ENCODE results near the gene ZBED5. TPM values are rescaled to one million over a fixed set of nuclear protein-coding genes. Genes with fewer than 3 reads are reported as not detected.

The ZBED5 gene
- total and polyA plus RNA-seq, 4 experiments from 2014 or later, result 16.7 to 129 (median 72.0) TPM

- H3K4me3 Mint-ChIP-seq, result no peak overlapping the region
- no peaks in the 10 kb centered on the region for H3K36me3 ChIP-seq (ENCODE audit: insufficient read depth, low read length)
- intact Hi-C loops (cut with micrococcal nuclease), result loop anchor here (1.0 kb wide), 2 partner anchors 20 to 69 kb away; partner anchors contain the start of gene ZBED5
- H3K27me3 Mint-ChIP-seq, result no peaks in the 10 kb centered on the region
- peaks cover 6 to 12% (median 8%) of the 10 kb centered on the region in 4 donors for H3K4me1 Mint-ChIP-seq
- H3K9me3 ChIP-seq (ENCODE audit: control insufficient read depth in 1 of 2, low read length in 2 of 2), result no peaks in the 10 kb centered on the region
- H3K9me3 Mint-ChIP-seq, result peaks cover 0 to 13% (median 2%) of the 10 kb centered on the region in 8 donors
- H3K27me3 ChIP-seq (ENCODE audit: insufficient read depth, low read length), result no peaks in the 10 kb centered on the region
- no peaks in the 10 kb centered on the region for H3K4me1 ChIP-seq (ENCODE audit: insufficient read depth, low read length)
- CTCF ChIA-PET (ENCODE audit: partially characterized antibody), result interaction anchor here (0.6 to 5.3 kb wide), 24 partner anchors 9 to 976 kb away, joined by 3 to 36 read pairs (median 3); partner anchors contain the start of genes EIF4G2 and ZBED5
- H3K27ac Mint-ChIP-seq, result peak overlapping the region in 4 of 7 donors; percentile 37 to 84 (median 48)
- no peak overlapping the region for H3K27ac ChIP-seq (ENCODE audit: low read depth, low read length)
- no peak overlapping the region for H3K4me3 ChIP-seq (ENCODE audit: low read length in 2 of 2)
- POLR2A ChIA-PET (ENCODE audit: partially characterized antibody), result interaction anchor here (0.8 to 3.0 kb wide), 3 partner anchors 20 to 75 kb away, joined by 3 to 27 read pairs (median 26); partner anchors contain the start of genes EIF4G2 and ZBED5
- peaks cover 11 to 18% of the 10 kb centered on the region in 2 donors for H3K36me3 Mint-ChIP-seq
- DNase-seq, result peak; percentile 49 to 65 (median 62)
Measured at GRCh38 chr11:10878408-10879214, 20.8 kb upstream of the ZBED5 start.

- no peak overlapping the region for H3K4me3 ChIP-seq (ENCODE audit: low read length in 2 of 2)
- Mint-ChIP-seq H3K36me3 (peaks cover 22 to 33% of the 10 kb centered on the region in 2 donors), H3K27ac (peak overlapping the region in 1 of 7 donors; percentile 13), H3K4me3 (no peak overlapping the region), H3K27me3 (no peaks in the 10 kb centered on the region), H3K4me1 (peaks cover 6 to 12% (median 8%) of the 10 kb centered on the region in 4 donors), H3K9me3 (peaks cover 0 to 31% (median 14%) of the 10 kb centered on the region in 8 donors)
- no peaks in the 10 kb centered on the region for H3K9me3 ChIP-seq (ENCODE audit: control insufficient read depth in 1 of 2, low read length in 2 of 2)
- DNase-seq, result no peak
- no peaks in the 10 kb centered on the region for H3K4me1 ChIP-seq (ENCODE audit: insufficient read depth, low read length)
- no peaks in the 10 kb centered on the region for H3K36me3 ChIP-seq (ENCODE audit: insufficient read depth, low read length)
- ChIA-PET POLR2A (ENCODE audit: partially characterized antibody) (no interaction called here), CTCF (ENCODE audit: partially characterized antibody) (interaction anchor here (1.4 to 5.3 kb wide), 2 partner anchors 17 to 67 kb away, joined by 4 to 36 read pairs; partner anchors contain the start of genes EIF4G2 and ZBED5)
- intact Hi-C loops (cut with micrococcal nuclease), result no loop called here
- H3K27ac ChIP-seq (ENCODE audit: low read depth, low read length), result no peak overlapping the region
- H3K27me3 ChIP-seq (ENCODE audit: insufficient read depth, low read length), result no peaks in the 10 kb centered on the region
Measured at GRCh38 chr11:10876158-10876557, 18.3 kb upstream of the ZBED5 start.

- H3K9me3 ChIP-seq (ENCODE audit: control insufficient read depth in 1 of 2, low read length in 2 of 2), result no peaks in the 10 kb centered on the region
- Mint-ChIP-seq H3K27me3 (no peaks in the 10 kb centered on the region), H3K4me3 (no peak overlapping the region), H3K4me1 (peaks cover 6 to 12% (median 8%) of the 10 kb centered on the region in 4 donors), H3K9me3 (peaks cover 0 to 32% (median 14%) of the 10 kb centered on the region in 8 donors), H3K27ac (no peak overlapping the region), H3K36me3 (peaks cover 22 to 29% of the 10 kb centered on the region in 2 donors)
- no peak overlapping the region for H3K4me3 ChIP-seq (ENCODE audit: low read length in 2 of 2)
- no peak for DNase-seq
- no peaks in the 10 kb centered on the region for H3K4me1 ChIP-seq (ENCODE audit: insufficient read depth, low read length)
- intact Hi-C loops (cut with micrococcal nuclease), result no loop called here
- ChIA-PET CTCF (ENCODE audit: partially characterized antibody) (interaction anchor here (1.4 to 5.3 kb wide), 2 partner anchors 16 to 66 kb away, joined by 4 to 36 read pairs; partner anchors contain the start of genes EIF4G2 and ZBED5), POLR2A (ENCODE audit: partially characterized antibody) (no interaction called here)
- no peaks in the 10 kb centered on the region for H3K36me3 ChIP-seq (ENCODE audit: insufficient read depth, low read length)
- H3K27ac ChIP-seq (ENCODE audit: low read depth, low read length), result no peak overlapping the region
- H3K27me3 ChIP-seq (ENCODE audit: insufficient read depth, low read length), result no peaks in the 10 kb centered on the region
Measured at GRCh38 chr11:10875430-10876021, 17.7 kb upstream of the ZBED5 start.

GRCh38 chr11:10872097-10872496 is 14.2 kb upstream of the ZBED5 start:
- Histone ChIP-seq H3K27me3 (ENCODE audit: insufficient read depth, low read length) (no peaks in the 10 kb centered on the region), H3K9me3 (ENCODE audit: control insufficient read depth in 1 of 2, low read length in 2 of 2) (no peaks in the 10 kb centered on the region), H3K4me3 (ENCODE audit: low read length in 2 of 2) (no peak overlapping the region), H3K36me3 (ENCODE audit: insufficient read depth, low read length) (no peaks in the 10 kb centered on the region), H3K4me1 (ENCODE audit: insufficient read depth, low read length) (no peaks in the 10 kb centered on the region), H3K27ac (ENCODE audit: low read depth, low read length) (no peak overlapping the region)
- no peak for DNase-seq
- H3K27ac Mint-ChIP-seq, result no peak overlapping the region
- no peak overlapping the region for H3K4me3 Mint-ChIP-seq
- intact Hi-C loops (cut with micrococcal nuclease), result no loop called here
- H3K9me3 Mint-ChIP-seq, result peaks cover 0 to 32% (median 14%) of the 10 kb centered on the region in 8 donors
- CTCF ChIA-PET (ENCODE audit: partially characterized antibody), result interaction anchor here (1.0 kb wide), 1 partner anchor 79 kb away, joined by 3 read pairs; no protein-coding TSS in a partner anchor
- POLR2A ChIA-PET (ENCODE audit: partially characterized antibody), result interaction anchor here (0.6 to 1.1 kb wide), 2 partner anchors 14 to 492 kb away, joined by 3 read pairs; partner anchors contain the start of gene ZBED5
- no peaks in the 10 kb centered on the region for H3K27me3 Mint-ChIP-seq
- H3K36me3 Mint-ChIP-seq, result peaks cover 22 to 26% of the 10 kb centered on the region in 2 donors
- peaks cover 0 to 7% (median under 1%) of the 10 kb centered on the region in 4 donors for H3K4me1 Mint-ChIP-seq

GRCh38 chr11:10868352-10868751 is 10.5 kb upstream of the ZBED5 start:
- no peaks in the 10 kb centered on the region for H3K36me3 ChIP-seq (ENCODE audit: insufficient read depth, low read length)
- H3K27ac ChIP-seq (ENCODE audit: low read depth, low read length), result no peak overlapping the region
- intact Hi-C loops (cut with micrococcal nuclease), result no loop called here
- H3K4me3 Mint-ChIP-seq, result no peak overlapping the region
- no peaks in the 10 kb centered on the region for H3K27me3 Mint-ChIP-seq
- H3K27ac Mint-ChIP-seq, result no peak overlapping the region
- H3K4me1 Mint-ChIP-seq, result peaks cover 0 to 9% (median 6%) of the 10 kb centered on the region in 4 donors
- peaks cover 0 to 22% (median 12%) of the 10 kb centered on the region in 8 donors for H3K9me3 Mint-ChIP-seq
- H3K9me3 ChIP-seq (ENCODE audit: control insufficient read depth in 1 of 2, low read length in 2 of 2), result no peaks in the 10 kb centered on the region
- POLR2A ChIA-PET (ENCODE audit: partially characterized antibody), result interaction anchor here (2.7 kb wide), 1 partner anchor 11 kb away, joined by 9 read pairs; the partner anchor contains the start of gene ZBED5
- H3K4me1 ChIP-seq (ENCODE audit: insufficient read depth, low read length), result no peaks in the 10 kb centered on the region
- H3K27me3 ChIP-seq (ENCODE audit: insufficient read depth, low read length), result no peaks in the 10 kb centered on the region
- CTCF ChIA-PET (ENCODE audit: partially characterized antibody), result interaction anchor here (1.0 kb wide), 1 partner anchor 75 kb away, joined by 5 read pairs; no protein-coding TSS in a partner anchor
- DNase-seq, result no peak
- H3K36me3 Mint-ChIP-seq, result peaks cover 9 to 15% of the 10 kb centered on the region in 2 donors
- H3K4me3 ChIP-seq (ENCODE audit: low read length in 2 of 2), result no peak overlapping the region

GRCh38 chr11:10866893-10867331 is 9.1 kb upstream of the ZBED5 start:
- no peaks in the 10 kb centered on the region for H3K4me1 ChIP-seq (ENCODE audit: insufficient read depth, low read length)
- CTCF ChIA-PET (ENCODE audit: partially characterized antibody), result interaction anchor here (0.9 to 1.4 kb wide), 2 partner anchors 12 to 58 kb away, joined by 3 to 4 read pairs; partner anchors contain the start of gene EIF4G2
- peak overlapping the region in 3 of 7 donors; percentile 29 to 39 (median 36) for H3K27ac Mint-ChIP-seq
- H3K4me1 Mint-ChIP-seq, result peaks cover 3 to 11% (median 10%) of the 10 kb centered on the region in 4 donors
- no peaks in the 10 kb centered on the region for H3K36me3 ChIP-seq (ENCODE audit: insufficient read depth, low read length)
- H3K36me3 Mint-ChIP-seq, result peaks cover 1 to 7% of the 10 kb centered on the region in 2 donors
- H3K9me3 Mint-ChIP-seq, result peaks cover 0 to 8% (median under 1%) of the 10 kb centered on the region in 8 donors
- H3K9me3 ChIP-seq (ENCODE audit: control insufficient read depth in 1 of 2, low read length in 2 of 2), result no peaks in the 10 kb centered on the region
- H3K27ac ChIP-seq (ENCODE audit: low read depth, low read length), result no peak overlapping the region
- H3K4me3 ChIP-seq (ENCODE audit: low read length in 2 of 2), result no peak overlapping the region
- intact Hi-C loops (cut with micrococcal nuclease), result no loop called here
- no peaks in the 10 kb centered on the region for H3K27me3 ChIP-seq (ENCODE audit: insufficient read depth, low read length)
- H3K4me3 Mint-ChIP-seq, result no peak overlapping the region
- no peaks in the 10 kb centered on the region for H3K27me3 Mint-ChIP-seq
- POLR2A ChIA-PET (ENCODE audit: partially characterized antibody), result interaction anchor here (2.7 kb wide), 1 partner anchor 9 kb away, joined by 9 read pairs; the partner anchor contains the start of gene ZBED5
- DNase-seq, result no peak
